Ammon's horn (tissue), 1 donor: ENCODE measurements around the gene IGFBP1.
"Not testable (repeated sequence)": the region's sequence is repeated elsewhere in the genome, so short reads cannot be mapped to it uniquely, and the experiment has no call there.

Experiments
- DNase-seq: peaks from one replicate; pipeline ENCODE4 v3.0.0-alpha.2; 2016; ENCODE audit warnings: low spot score

Gene IGFBP1

GRCh38 chr7:45888185-45888992, at the start of gene IGFBP1:
Gene IGFBP1, plus strand, starts transcription at chr7:45888488. Its CDS starts 165 bp downstream, at chr7:45888653.
- no peak for DNase-seq

- DNase-seq: not testable (repeated sequence)
Observed at GRCh38 chr7:45838852-45839251, 49.4 kb upstream of the IGFBP1 start.

GRCh38 chr7:45841926-45842717, 46.2 kb upstream of the IGFBP1 start:
- not testable (repeated sequence) for DNase-seq

GRCh38 chr7:45846536-45846935, 41.8 kb upstream of the IGFBP1 start:
- DNase-seq: not testable (repeated sequence)

GRCh38 chr7:45848734-45849133, 39.6 kb upstream of the IGFBP1 start:
- not testable (repeated sequence) for DNase-seq

- not testable (repeated sequence) for DNase-seq
Observed at GRCh38 chr7:45852984-45853383, 35.3 kb upstream of the IGFBP1 start.

GRCh38 chr7:45853491-45853890, 34.8 kb upstream of the IGFBP1 start:
- not testable (repeated sequence) for DNase-seq

GRCh38 chr7:45855680-45856079, 32.6 kb upstream of the IGFBP1 start:
- DNase-seq: not testable (repeated sequence)

- not testable (repeated sequence) for DNase-seq
Observed at GRCh38 chr7:45856888-45857287, 31.4 kb upstream of the IGFBP1 start.

GRCh38 chr7:45863715-45864114, 24.6 kb upstream of the IGFBP1 start:
- DNase-seq: no peak

GRCh38 chr7:45865594-45866410, 22.5 kb upstream of the IGFBP1 start:
- DNase-seq: no peak

GRCh38 chr7:45867471-45867870, 20.8 kb upstream of the IGFBP1 start:
- no peak for DNase-seq

GRCh38 chr7:45869426-45869825, 18.9 kb upstream of the IGFBP1 start:
- DNase-seq: no peak

- no peak for DNase-seq
Observed at GRCh38 chr7:45872116-45873034, 15.9 kb upstream of the IGFBP1 start.

- no peak for DNase-seq
Observed at GRCh38 chr7:45873035-45873354, 15.3 kb upstream of the IGFBP1 start, which contains the start of gene CCDC201. Gene CCDC201, minus strand, starts transcription at chr7:45873082. Its CDS starts 75 bp downstream, at chr7:45873007.

- no peak for DNase-seq
Observed at GRCh38 chr7:45873355-45873754, 14.9 kb upstream of the IGFBP1 start.

- DNase-seq: no peak
Observed at GRCh38 chr7:45874408-45875131, 13.7 kb upstream of the IGFBP1 start.

GRCh38 chr7:45876519-45876918, 11.8 kb upstream of the IGFBP1 start:
- DNase-seq: no peak

- no peak for DNase-seq
Observed at GRCh38 chr7:45878457-45879144, 9.7 kb upstream of the IGFBP1 start.

- no peak for DNase-seq
Observed at GRCh38 chr7:45880433-45880860, 7.8 kb upstream of the IGFBP1 start.
